ENCODE measurements around the gene ZBTB34.

GRCh38 chr9:126906091-126906490, 45.7 kb downstream of the ZBTB34 start:
- TF ChIP-seq POLR2AphosphoS5 (IDR thresholded peaks at IDR 0.05) (no peak), POLR2A (IDR thresholded peaks at IDR 0.05) (no peak)
- TF ChIP-seq, protein P1, sequence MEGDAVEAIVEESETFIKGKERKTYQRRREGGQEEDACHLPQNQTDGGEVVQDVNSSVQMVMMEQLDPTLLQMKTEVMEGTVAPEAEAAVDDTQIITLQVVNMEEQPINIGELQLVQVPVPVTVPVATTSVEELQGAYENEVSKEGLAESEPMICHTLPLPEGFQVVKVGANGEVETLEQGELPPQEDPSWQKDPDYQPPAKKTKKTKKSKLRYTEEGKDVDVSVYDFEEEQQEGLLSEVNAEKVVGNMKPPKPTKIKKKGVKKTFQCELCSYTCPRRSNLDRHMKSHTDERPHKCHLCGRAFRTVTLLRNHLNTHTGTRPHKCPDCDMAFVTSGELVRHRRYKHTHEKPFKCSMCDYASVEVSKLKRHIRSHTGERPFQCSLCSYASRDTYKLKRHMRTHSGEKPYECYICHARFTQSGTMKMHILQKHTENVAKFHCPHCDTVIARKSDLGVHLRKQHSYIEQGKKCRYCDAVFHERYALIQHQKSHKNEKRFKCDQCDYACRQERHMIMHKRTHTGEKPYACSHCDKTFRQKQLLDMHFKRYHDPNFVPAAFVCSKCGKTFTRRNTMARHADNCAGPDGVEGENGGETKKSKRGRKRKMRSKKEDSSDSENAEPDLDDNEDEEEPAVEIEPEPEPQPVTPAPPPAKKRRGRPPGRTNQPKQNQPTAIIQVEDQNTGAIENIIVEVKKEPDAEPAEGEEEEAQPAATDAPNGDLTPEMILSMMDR (IDR thresholded peaks at IDR 0.05): no peak

Measured in prostate gland (tissue), 2 donors.